Inflammatory macrophage treated with lipopolysaccharide for 4 hours (primary cell): ENCODE measurements around the gene PRSS22.
A peak's percentile ranks its signal among the peaks of the same experiment; 100 is the strongest.

Experiments used
- DNase-seq: peaks from one replicate; pipeline ENCODE4 v3.0.0-alpha.2; 2020

Gene PRSS22

DNA sequence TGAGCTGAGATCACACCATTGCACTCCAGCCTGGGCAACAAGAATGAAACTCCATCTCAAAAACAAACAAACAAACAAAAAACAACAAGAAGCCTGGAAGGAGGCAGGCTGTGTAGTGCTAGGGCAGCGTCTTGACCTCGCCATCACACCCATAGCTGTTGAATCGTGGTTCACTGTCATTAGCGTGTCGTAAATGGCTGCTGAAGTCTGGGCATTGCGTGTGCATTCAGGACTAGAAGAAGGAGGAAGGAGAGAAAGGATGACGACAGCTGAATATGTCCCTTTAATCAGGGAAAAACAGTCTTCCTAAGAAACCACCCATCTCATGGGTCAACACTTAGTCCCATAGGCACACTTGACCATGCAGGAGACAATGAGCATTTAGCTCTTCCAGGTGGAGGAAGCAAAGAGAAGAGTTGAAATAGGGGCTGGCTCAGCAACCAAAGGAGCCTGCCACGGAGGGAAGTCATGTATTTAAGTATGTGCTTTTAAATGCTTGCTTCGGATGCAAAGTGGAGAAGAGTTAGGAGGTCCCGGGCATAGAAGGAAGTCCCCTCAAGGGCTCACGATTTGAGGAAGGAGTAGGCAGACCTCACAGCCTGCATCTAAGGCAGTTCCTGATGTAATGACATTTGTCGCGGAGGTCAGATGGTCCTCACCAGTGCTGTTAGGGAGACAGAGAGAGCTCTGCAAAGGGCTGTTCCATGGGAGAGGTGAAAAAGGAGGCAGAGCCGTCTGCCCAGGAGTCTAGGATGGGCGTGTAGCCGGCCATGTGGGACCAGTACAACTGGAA is 8.8 kb downstream of the PRSS22 start:
- peak; percentile 53 for DNase-seq

DNA sequence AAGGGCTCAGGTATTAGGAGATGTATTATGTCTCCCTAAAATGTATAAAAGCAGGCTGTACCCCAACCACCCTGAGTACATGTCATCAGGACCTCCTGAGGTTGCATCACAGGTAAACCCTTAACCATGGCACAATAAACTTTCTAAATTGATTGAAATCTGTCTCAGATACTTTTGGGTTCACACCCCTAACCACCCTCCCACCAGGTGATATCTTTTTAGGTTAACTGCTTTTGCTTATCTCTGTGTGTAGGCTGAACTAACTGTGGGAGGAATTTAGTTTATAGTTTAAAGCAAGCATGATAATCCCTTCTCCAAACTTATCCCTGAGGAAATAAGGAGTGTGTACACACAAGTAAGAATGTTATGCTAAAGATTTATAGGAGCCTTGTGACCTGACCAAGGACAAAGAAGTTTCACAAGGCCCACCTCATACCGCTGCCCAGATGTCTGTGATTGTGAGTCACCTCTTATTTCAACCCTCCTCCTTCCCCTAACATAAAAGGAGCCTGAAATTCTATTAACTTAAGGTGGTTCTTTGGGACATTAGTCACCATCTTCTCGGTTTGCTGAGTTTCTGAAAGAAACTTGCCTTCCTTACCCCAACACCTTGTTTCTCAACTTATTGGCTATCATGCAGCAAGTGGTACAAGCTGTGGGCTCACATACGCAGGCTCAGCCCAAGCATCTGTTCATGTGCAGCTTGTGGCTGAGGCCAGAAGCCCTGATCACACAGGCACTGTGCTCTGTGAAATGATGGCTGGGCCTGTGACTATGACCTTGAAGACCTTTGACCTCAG is 11.3 kb downstream of the PRSS22 start:
- peak; percentile 45 for DNase-seq

DNA sequence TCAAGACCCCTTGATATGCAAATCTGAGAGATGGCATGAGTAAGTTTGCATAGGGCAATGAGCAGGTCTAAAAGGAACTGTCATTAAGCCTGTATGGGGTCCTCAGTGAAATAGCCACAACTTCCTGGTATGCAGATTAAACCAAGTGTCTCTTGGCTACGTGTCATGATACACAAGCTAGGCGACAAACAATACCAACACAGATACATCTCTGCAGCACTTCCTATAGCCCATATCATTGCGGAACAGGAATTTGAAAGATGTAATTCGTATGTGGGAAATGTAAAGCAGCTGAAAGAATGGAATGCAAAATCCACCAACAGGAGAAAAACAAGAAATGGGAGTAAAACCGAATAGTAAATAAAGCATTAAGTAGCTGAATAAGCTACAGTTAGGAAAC is 12.9 kb downstream of the PRSS22 start:
- no peak for DNase-seq

DNA sequence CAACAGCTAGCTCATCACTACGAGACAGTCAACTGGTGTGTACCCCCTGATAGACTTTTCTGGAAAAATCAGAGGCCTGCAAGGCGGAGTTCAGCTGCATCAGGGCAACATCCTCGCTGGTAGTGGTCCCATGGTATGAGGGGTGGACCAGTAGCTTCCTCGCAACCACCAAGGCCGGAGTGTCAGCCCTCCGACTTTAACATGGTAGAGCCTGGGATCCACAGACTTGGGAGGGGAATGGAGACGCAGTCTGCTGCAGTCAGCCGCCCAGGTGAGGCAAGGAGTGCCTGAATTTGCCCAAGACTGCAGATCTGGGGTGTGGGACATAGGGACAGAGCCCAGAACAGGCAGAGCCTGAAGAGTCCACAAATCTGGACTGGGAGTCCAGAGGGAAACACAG is 14.4 kb downstream of the PRSS22 start:
- DNase-seq, result no peak

DNA sequence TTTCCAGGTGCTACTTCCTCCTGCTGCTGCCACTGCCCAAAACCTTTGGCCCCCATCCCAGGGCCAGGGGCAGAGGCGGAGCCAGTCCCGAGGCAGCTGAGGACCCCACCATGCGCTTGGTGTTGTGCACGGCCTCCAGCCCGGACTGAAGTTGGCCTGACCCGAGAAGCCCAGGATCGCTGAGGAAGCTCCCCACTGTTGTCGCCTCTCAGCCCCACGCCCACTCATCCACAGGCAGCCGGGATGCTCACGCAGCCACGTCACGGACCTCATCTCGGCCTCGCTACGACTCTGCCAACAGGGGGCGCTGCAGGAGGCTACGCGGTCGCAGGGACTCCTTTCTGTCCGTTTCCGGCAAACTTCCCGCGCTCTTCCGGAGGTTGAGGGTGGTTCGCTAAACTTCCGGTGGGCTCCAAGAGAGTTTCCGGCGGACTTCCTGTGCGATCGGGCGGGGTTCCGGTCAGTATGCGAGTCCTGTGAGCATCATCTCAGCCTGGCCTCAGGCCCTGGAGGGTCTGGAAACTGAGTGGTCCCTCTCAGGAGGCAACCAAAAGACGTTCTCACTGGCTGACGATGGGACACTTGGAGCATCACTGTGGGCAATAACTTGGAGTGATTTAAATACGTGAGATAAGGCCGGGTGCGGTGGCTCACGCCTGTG is 15.5 kb downstream of the PRSS22 start:
- DNase-seq, result peak; percentile 70

DNA sequence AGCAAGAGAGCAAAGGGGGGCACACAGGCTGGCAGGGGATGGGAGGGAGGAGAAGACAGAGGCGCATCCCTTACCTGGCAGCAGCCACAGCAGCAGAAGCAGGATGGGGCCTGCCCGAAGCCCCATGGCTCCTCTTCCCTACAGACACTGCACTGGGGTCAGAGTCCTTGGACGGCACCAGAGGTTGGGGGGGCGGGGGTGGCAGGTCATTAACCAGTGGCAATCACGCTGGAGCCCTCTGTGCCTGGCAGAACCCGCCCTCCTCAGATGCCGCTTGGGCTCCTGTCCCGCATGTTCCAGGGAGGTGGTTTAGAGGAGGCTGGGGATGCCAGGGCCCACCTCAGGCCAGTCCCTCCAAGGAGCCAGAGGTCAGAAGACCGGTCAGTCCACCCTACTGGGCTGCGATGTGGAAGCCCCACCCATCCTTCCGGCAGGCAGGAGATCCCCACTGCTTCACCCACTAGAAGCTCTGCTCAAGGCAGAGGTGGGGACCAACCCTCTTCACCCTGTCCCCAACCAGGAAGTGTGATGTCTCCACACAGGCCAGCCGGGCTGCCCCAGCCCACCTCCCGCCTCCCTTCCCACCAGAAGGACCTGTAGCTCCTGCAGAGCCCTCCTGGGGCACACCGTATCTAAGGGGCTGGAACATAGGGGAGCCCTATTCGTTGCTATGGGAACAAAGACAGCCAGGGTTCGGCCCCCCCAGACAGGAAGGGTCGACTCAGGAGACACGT is 16.2 kb downstream of the PRSS22 start:
- no peak for DNase-seq

DNA sequence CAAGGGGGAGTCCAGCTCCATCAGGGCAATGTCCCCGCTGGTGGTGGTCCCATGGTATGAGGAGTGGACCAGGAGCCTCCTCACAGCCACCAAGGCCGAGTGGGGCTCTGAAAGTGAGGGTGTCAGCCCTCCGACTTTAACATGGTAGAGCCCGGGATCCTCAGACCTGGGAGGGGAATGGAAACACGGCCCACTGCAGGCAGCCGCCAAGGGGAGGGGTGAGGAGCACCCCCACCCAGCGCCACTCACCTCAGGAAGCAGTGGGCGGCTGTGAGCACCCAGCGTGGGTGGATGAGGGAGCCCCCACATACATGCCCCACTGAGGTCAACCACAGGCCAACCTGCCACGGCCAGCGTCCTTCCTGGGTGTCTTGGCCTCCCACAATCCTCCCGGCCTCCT is 17.1 kb downstream of the PRSS22 start:
- DNase-seq, result no peak

DNA sequence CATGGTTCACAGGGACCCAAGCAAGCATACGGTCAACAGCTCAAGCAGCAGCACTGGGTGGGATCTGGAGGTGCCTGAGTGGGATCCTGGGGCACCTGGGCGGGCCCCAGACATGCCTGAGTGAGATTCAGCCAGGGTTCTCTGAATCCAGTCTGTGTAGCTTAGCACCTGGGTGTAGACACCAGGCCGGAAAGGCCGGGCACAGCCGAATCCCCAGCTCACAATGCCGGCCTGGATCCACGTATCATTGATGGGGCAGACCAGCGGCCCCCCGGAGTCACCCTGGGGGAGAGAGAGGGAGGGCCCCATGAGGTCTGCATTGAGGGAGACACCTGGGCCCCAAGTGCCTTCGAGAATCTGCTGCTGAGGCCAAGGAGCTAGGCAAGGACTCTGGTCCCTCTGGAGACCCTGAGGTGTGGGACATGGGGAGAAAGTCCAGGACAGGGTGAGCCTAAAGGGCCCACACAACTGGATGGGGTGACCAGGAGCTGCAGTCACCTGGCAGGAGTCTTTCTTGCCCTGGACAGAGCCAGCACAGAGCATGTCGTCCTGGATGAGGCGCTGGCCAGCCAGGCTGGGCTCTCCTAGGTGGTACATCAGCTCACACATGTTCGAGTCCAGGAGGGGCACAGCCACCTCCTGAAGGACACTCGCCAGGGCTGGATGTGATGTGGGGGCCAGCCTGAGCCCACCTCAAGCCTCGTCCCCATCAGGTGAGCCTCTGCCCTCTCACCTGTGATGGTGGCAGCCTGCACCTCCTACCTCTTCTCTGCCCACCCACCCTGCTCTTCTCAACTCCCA is 18.1 kb downstream of the PRSS22 start:
- DNase-seq, result no peak

DNA sequence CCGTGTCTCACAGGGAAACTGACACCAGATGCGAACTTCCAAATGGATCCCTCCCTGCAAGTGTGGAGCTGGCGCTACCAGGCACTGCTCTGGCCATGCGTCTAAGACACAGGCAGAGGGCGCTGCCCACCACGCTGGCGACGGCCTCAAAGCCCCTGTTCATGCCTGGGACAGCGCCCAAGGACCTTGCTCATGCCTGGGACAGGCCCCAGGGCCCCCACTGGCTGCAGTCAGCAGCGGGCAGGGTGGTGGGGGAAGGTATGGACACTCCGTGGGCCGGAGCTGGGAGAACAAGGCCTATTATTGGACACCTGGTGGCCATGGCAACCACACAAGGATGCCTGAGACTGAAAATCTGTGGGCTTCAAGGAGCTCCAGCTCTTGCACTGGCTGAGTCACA is 19.0 kb downstream of the PRSS22 start:
- DNase-seq, result peak; percentile 67

DNA sequence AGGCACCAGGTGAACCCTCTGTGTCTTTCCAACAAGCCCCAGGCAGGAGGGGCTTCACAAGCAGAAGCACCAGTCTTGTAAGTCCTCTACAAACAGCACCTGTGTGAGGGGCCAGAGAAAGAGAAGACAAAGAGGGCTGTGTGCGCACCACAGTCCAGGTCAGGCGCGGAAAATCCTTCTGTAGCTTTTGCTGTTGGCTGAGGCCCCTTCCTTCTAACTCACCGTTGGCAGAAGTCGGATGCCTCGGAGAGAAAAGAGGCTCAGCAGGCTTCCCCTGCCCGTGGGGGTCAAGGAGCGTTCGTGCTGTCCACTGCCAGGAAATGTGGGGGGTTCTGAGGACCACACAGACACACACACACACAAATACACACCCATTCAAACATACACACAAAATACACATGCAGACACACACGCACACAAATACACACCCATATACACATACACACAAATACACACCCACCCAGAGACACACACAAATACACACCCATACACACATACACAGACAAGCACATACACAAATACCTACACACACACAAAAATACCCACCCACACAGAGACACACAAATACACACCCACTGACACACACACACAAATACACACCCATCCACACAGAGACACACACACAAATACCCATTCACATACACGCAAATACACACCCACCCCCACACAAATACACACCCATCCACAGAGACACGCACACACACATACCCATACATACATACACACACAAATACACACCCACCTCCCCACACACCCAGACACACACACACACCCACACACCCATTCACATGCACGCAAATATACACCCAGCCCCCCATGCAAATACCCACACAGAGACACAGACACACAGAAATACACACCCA is 21.1 kb downstream of the PRSS22 start:
- DNase-seq, result no peak

DNA sequence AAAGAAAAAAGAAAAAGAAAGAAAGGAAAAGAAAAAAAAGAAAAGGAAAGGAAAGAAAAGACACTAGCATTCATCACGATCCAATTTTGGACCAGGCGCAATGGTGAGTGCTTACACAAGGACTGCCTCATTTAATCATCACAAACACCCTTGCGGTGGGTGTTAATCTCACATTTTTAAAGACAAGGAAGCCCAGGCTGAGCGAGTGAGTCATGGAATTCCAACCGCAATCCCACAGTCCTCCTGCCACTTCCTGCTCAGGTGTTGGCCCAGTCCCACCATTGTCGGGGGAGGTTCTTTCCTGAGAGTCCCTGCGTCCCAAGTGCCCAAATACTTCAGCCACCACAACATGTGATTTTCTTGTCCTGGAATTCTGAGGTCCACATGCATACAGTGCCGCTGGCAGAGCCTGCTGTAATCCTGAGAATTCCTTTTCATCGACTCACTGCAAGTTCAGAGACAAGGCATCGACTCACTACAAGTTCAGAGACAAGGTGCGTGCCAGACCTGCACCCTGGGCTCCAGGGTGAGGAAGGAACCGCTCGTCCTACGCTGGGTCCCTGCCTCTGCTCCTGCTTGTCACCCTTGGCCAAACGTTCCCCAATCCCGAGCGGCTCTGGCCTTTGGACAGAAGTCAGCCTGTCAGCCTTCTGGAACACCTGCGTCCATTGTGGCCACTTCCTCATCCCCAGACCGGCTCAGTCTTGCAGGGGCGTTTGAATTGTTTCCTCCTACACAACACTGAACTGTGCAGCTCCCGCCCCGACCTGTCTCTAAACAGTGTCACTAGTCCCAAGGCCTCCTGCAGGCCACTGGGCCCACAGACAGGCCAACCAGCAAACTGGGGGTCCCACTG is 22.1 kb downstream of the PRSS22 start:
- no peak for DNase-seq

DNA sequence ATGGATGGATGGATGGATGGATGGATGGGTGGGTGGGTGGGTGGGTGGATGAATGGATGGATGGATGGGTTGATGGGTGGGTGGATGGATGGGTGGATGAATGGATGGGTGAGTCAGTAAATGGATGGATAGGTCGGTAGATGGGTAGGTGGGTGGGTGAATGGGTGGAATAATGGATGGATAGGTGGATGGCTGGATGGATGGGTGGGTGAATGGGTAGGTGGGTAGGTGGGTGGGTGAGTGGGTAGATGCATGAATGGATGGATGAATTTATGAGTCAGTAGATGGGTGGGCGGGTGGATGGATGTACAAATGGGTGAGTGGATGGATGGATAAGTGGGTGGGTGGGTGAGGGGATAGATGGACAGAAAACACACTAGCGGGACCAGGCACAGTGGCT is 23.0 kb downstream of the PRSS22 start:
- DNase-seq, result no peak

DNA sequence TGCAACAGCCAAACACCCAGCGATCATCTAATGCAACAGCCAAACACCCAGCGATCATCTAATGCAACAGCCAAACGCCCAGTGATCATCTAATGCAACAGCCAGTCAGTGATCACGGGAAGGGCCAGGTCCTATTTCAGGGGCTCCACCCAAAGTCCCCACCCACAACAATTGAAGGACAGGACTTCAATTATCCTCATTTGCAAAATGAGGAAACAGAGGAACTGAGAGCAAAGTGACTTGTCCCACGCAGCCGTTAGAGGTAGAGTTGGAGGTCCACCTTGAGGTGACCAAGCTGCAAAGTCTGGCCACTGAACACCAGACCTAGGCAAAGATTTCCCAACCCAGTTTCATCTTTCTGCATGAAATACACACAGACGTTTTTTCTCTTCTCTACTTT is 24.2 kb downstream of the PRSS22 start:
- peak; percentile 54 for DNase-seq

DNA sequence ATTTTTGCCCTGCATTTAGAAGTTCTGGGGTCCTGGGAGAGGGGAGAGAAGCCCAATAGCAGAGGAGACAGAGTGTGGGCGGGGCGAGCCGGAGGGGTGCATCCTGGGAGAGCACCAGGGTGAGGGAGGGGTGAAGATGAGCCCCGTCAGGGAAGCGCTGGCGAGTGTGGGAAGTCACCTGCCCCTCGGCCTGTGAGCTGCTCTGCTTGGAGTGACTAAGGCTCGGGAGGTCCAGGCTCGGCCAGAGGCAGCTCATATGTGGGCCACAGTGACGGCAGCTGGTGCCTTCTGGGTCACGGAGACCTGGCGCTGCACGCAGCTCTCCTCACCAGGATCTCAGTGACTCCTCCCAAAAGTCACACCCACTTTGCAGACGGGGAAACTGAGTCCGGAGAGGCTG is 26.8 kb downstream of the PRSS22 start:
- no peak for DNase-seq

DNA sequence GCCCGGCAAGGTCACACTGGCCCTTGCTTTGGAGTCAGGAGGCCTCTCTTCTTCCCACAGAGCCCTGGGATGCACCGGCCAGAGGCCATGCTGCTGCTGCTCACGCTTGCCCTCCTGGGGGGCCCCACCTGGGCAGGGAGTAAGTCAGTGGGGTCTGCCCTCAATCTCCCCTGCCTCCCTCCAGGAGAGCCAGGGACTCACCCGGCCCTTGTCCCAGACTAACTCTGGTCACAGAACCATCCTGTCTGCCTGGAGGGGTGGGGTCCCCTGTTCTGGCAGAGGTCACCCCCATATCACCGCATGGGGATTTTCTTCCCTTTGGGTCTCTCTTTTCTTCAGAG is 27.6 kb downstream of the PRSS22 start:
- no peak for DNase-seq

DNA sequence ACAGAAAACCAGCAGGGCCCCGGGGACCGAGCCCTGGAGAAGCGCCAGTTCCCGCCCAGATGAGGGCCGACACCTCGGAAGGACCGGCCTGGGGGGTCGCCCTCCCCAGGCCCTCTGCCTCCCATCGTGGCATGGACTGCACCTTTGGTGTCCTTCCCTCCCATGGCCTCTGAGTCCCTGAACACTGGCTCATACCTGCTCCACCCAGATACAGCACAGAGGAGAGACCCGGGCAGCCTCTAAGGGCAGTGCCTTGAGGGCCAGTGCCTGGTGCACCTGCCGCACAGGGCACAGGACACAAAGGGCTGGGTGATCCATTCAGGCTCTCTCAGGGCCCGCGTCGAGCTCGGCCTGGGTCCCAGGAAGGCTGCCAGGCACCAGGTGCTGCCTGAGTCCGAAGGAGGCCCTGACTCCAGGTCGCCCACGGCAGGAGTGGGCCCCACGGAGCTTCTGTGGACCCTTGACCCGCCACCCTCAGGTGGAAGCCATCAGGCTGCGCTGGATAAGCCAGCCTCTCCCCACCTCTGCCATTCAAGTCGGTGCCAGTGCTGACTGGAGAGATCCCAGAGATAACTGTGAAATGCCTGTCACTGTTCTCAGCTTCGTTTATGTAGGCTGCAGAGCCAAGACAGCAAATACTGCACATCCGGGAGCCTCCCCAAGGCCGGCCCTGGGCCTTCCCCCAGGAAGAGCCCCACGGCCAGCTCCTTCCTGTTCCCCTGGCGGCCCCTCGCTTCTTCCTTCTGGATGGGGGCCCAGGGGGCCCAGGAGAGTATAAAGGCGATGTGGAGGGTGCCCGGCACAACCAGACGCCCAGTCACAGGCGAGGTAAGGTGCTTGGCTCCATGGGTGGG is 28.2 kb downstream of the PRSS22 start, which contains the start of gene ZG16B:
Gene ZG16B (plus strand): TSS at position 803 of the 854 bp plus-strand sequence. CDS start 139 bp downstream, outside the sequence.
- peak; percentile 25 for DNase-seq

DNA sequence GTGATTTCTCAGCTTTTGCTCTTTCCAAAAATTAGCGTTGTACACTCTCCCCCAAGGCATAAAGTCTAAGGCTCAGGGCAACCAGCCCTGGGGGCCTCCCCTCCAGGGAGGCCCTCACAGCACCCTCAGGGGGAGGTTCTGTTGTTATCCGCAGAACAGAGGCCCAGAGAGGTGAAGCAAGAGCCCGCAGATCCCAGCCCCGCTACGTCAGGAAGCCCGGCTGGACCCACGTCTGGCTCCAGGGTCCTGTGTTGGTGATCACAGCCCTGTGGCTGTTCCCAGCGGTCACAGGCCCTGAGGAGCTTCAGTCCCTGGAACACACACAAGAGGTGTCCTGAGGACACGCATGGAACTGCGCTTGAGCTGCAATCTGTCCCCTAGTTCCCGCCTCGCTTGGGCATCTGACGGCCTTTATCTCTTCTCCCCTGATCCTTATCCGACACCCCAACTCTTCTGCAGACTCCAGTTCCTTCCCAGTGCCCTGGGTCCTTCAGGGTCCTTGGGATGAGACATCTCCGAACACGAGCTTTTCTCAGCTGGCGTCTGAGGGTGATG is 29.0 kb downstream of the PRSS22 start:
- no peak for DNase-seq

DNA sequence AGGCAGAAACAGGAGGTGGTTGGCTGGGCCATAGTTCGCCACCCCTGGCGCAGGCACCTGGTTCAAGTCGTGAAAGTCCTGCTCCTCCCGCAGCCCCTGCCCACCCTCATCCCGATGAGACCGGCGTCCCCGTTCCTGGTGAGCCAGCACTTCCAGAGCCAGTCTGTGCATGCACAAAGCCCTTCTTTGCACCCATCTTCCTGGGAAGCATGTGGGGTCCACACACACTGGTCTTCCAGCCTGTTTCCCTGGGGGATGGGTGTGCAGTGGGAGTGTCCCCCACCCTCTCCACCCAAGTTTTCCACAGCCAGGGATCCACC is 29.5 kb downstream of the PRSS22 start:
- no peak for DNase-seq
